ENCODE measurements around the gene JADE1. TPM values are rescaled to one million over a fixed set of nuclear protein-coding genes. Genes with fewer than 3 reads are reported as not detected.
A peak's percentile ranks its signal among the peaks of the same experiment; 100 is the strongest.

Gene JADE1
- total and polyA plus RNA-seq, 9 of the 15 experiments (the other 6 are each of a cell fraction or from before 2014, with no cell fraction given): 8.3 to 37.9 (median 24.4) TPM

DNA sequence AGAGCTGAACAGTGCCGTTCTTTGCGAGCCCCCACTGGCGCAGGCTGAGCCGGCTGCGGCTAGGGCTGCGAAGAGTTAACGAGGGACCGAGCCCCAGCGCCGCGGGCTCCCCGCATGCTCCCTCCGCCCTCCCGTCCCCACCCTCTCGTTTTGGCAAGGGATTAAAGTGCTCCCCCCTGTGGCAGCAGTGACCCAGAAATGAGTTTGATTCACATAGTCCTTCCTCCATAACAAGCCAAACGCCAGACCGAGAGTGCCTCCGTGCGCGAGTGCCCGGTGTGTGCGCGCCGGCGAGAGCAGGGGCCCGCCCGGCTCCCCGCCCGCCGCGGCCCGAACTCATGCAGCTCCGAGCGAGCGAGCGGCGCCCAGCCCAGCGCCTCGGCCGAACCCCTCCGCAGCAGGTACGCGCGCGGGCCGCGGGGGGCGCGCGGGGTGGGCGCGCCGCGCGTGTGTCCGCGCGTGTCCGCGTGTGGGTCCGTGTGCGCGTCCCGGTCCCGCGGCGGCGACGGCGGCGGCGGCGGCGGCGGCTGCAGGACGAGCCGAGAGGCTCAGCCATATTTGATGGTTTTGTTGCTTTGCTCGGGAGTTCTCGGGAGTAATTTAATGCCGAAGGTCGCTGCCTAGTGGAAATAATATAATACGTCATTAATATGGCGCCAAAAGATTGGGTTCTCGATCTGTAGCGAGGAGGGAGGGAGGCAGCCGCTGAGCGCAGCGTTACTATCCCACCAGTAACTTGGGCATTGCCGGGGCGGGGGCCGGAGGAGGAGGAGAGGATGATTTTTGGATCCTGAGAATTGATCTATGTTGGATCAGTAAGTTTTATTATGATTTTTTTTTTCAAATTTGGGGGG, at the start of gene JADE1 (continued):
- TF ChIP-seq CHAMP1 (IDR thresholded peaks at IDR 0.05) (peak; percentile 21; the same call in 1 of the 2 replicates), TCF3 (CRISPR knock-in tag; IDR thresholded peaks at IDR 0.05) (no peak), HNRNPLL (IDR thresholded peaks at IDR 0.05; ENCODE audit: low read depth, low read length, poor library complexity, severe bottlenecking) (peak; percentile 82), MAZ (CRISPR knock-in tag; conservative IDR thresholded peaks at IDR 0.05 in 1 of 2, IDR thresholded peaks at IDR 0.05 in 1 of 2) (peak; percentile 99 to 100), NCOA4 (IDR thresholded peaks at IDR 0.05; ENCODE audit: partially characterized antibody) (no peak), ZNF589 (CRISPR knock-in tag; IDR thresholded peaks at IDR 0.05; ENCODE audit: low read depth) (0 out of 2 replicates have a peak, but pooled peaks have one; percentile 72), ZBTB7A (IDR thresholded peaks at IDR 0.05; ENCODE audit: borderline replicate concordance, control insufficient read depth, low read depth, low read length) (peak; percentile 90; the same call in 1 of the 2 replicates), KLF1 (tag; IDR thresholded peaks at IDR 0.05) (peak; percentile 48), ZNF592 (IDR thresholded peaks at IDR 0.05) (no peak; the same call in 1 of the 2 replicates)
- TF ChIP-seq, protein P1, sequence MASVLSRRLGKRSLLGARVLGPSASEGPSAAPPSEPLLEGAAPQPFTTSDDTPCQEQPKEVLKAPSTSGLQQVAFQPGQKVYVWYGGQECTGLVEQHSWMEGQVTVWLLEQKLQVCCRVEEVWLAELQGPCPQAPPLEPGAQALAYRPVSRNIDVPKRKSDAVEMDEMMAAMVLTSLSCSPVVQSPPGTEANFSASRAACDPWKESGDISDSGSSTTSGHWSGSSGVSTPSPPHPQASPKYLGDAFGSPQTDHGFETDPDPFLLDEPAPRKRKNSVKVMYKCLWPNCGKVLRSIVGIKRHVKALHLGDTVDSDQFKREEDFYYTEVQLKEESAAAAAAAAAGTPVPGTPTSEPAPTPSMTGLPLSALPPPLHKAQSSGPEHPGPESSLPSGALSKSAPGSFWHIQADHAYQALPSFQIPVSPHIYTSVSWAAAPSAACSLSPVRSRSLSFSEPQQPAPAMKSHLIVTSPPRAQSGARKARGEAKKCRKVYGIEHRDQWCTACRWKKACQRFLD (CRISPR knock-in tag; IDR thresholded peaks at IDR 0.05): peak; percentile 91
- TF ChIP-seq, protein P2, sequence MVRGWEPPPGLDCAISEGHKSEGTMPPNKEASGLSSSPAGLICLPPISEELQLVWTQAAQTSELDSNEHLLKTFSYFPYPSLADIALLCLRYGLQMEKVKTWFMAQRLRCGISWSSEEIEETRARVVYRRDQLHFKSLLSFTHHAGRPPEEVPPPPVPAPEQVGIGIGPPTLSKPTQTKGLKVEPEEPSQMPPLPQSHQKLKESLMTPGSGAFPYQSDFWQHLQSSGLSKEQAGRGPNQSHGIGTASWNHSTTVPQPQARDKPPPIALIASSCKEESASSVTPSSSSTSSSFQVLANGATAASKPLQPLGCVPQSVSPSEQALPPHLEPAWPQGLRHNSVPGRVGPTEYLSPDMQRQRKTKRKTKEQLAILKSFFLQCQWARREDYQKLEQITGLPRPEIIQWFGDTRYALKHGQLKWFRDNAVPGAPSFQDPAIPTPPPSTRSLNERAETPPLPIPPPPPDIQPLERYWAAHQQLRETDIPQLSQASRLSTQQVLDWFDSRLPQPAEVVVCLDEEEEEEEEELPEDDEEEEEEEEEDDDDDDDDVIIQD (CRISPR knock-in tag; IDR thresholded peaks at IDR 0.05): no peak
- TF ChIP-seq, protein P3, sequence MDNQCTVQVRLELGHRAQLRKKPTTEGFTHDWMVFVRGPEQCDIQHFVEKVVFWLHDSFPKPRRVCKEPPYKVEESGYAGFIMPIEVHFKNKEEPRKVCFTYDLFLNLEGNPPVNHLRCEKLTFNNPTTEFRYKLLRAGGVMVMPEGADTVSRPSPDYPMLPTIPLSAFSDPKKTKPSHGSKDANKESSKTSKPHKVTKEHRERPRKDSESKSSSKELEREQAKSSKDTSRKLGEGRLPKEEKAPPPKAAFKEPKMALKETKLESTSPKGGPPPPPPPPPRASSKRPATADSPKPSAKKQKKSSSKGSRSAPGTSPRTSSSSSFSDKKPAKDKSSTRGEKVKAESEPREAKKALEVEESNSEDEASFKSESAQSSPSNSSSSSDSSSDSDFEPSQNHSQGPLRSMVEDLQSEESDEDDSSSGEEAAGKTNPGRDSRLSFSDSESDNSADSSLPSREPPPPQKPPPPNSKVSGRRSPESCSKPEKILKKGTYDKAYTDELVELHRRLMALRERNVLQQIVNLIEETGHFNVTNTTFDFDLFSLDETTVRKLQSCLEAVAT (IDR thresholded peaks at IDR 0.05): 0 out of 4 replicates have a peak, but pooled peaks of 1 of the 2 experiments have one; percentile 73

Measured in K562 (cell line).